HEK293 (cell line): ENCODE data around the gene NXT1.

Experiments
- CTCF ChIA-PET: fragments of 350-600 bp; formaldehyde crosslinking; extraction: SDS; loops from one replicate; lab custom pipeline; 2021; ENCODE audit warnings: antibody characterized with exemption; lab: Yijun Ruan, JAX
- POLR2A ChIA-PET: fragments of 300-600 bp; formaldehyde crosslinking; extraction: SDS; loops from one replicate; lab custom pipeline; 2020; ENCODE audit warnings: antibody characterized with exemption, inconsistent platforms; lab: Yijun Ruan, JAX
- H3K27ac ChIP-seq: fragments of 200-500 bp; sonication (Bioruptor generic); 2 replicates; pipeline ENCODE4 v1.5.1; 2014; ENCODE audit warnings: low read depth, low read length, control low read depth, inconsistent platforms; ENCODE audit errors: extremely low read depth
- H3K36me3 ChIP-seq, 2 experiments: fragments of 200-500 bp in 1 of 2; sonication (Bioruptor generic) in 1 of 2; 1 replicate in 1 of 2; 2 replicates in 1 of 2; pipeline ENCODE4 v1.5.1; 2014 to 2017; ENCODE audit warnings: inconsistent platforms in 2 of 2, low read length in 2 of 2; ENCODE audit not compliant: control insufficient read depth in 2 of 2, insufficient read depth in 1 of 2
- H3K4me1 ChIP-seq: fragments of 200-500 bp; sonication (Bioruptor generic); 2 replicates; pipeline ENCODE4 v1.5.1; 2014; ENCODE audit warnings: mild to moderate bottlenecking, low read length, inconsistent platforms; ENCODE audit not compliant: control insufficient read depth, insufficient read depth
- H3K4me3 ChIP-seq: 2 replicates; pipeline ENCODE4 v1.5.1; 2011; ENCODE audit warnings: low read depth, mild to moderate bottlenecking, control low read depth, low read length, moderate library complexity
- H3K9me3 ChIP-seq: fragments of 200-500 bp; sonication (Bioruptor generic); 2 replicates; pipeline ENCODE4 v1.5.1; 2014; ENCODE audit warnings: low read depth, low read length, inconsistent platforms; ENCODE audit not compliant: control insufficient read depth, insufficient read depth
- GLIS2 ChIP-seq: fragments of 450-650 bp; formaldehyde crosslinking; IDR thresholded peaks from 2 replicates; pipeline ENCODE4 v1.5.1; 2016; ENCODE audit warnings: missing biosample characterization, missing genetic modification characterization
- OSR2 ChIP-seq: fragments of 450-650 bp; formaldehyde crosslinking; IDR thresholded peaks from 2 replicates; pipeline ENCODE4 v1.5.1; 2016; ENCODE audit warnings: missing biosample characterization, missing genetic modification characterization
- PRDM1 ChIP-seq: fragments of 450-650 bp; formaldehyde crosslinking; IDR thresholded peaks from 2 replicates; pipeline ENCODE4; 2016; ENCODE audit warnings: missing biosample characterization, missing genetic modification characterization
- REPIN1 ChIP-seq: fragments of 450-650 bp; formaldehyde crosslinking; IDR thresholded peaks from 2 replicates; pipeline ENCODE4 v1.5.1; 2017; ENCODE audit warnings: missing biosample characterization, missing genetic modification characterization, low read depth
- SCRT2 ChIP-seq: fragments of 450-650 bp; formaldehyde crosslinking; IDR thresholded peaks from 2 replicates; pipeline ENCODE4 v1.5.1; 2016; ENCODE audit warnings: missing biosample characterization, missing genetic modification characterization
- ZBTB17 ChIP-seq: fragments of 450-650 bp; formaldehyde crosslinking; IDR thresholded peaks from 2 replicates; pipeline ENCODE4 v1.5.1; 2016; ENCODE audit warnings: missing biosample characterization, missing genetic modification characterization
- ZIC2 ChIP-seq: fragments of 450-650 bp; formaldehyde crosslinking; IDR thresholded peaks from 2 replicates; pipeline ENCODE4 v1.5.1; 2016; ENCODE audit warnings: missing biosample characterization, missing genetic modification characterization
- ZNF10 ChIP-seq: fragments of 450-650 bp; formaldehyde crosslinking; IDR thresholded peaks from 2 replicates; pipeline ENCODE4 v1.5.1; 2017; ENCODE audit warnings: missing biosample characterization, missing genetic modification characterization
- ZNF184 ChIP-seq: fragments of 450-650 bp; IDR thresholded peaks from 2 replicates; pipeline ENCODE4 v1.5.1; 2018; ENCODE audit warnings: missing biosample characterization, mild to moderate bottlenecking, missing genetic modification characterization
- ZNF211 ChIP-seq: fragments of 450-650 bp; formaldehyde crosslinking; IDR thresholded peaks from 2 replicates; pipeline ENCODE4 v1.5.1; 2016; ENCODE audit warnings: low read depth, missing biosample characterization, missing genetic modification characterization
- ZNF248 ChIP-seq: fragments of 450-650 bp; formaldehyde crosslinking; IDR thresholded peaks from 2 replicates; pipeline ENCODE4 v1.5.1; 2017; ENCODE audit warnings: missing biosample characterization, missing genetic modification characterization
- ZNF366 ChIP-seq: fragments of 450-650 bp; formaldehyde crosslinking; conservative IDR thresholded peaks from 2 replicates; pipeline ENCODE4 v1.5.1; 2016; ENCODE audit warnings: missing biosample characterization, missing genetic modification characterization
- ZNF548 ChIP-seq: fragments of 450-650 bp; formaldehyde crosslinking; IDR thresholded peaks from 2 replicates; pipeline ENCODE4 v1.5.1; 2016; ENCODE audit warnings: missing biosample characterization, missing genetic modification characterization
- ZNF558 ChIP-seq: fragments of 450-650 bp; formaldehyde crosslinking; IDR thresholded peaks from 2 replicates; pipeline ENCODE4 v1.5.1; 2016; ENCODE audit warnings: missing biosample characterization, missing genetic modification characterization
- ZNF571 ChIP-seq: fragments of 450-650 bp; formaldehyde crosslinking; IDR thresholded peaks from 2 replicates; pipeline ENCODE4 v1.5.0; 2017; ENCODE audit warnings: missing biosample characterization, missing genetic modification characterization
- ZNF585B ChIP-seq: fragments of 450-650 bp; formaldehyde crosslinking; IDR thresholded peaks from 2 replicates; pipeline ENCODE4 v1.5.1; 2016; ENCODE audit warnings: missing biosample characterization, missing genetic modification characterization
- ZNF600 ChIP-seq: fragments of 450-650 bp; formaldehyde crosslinking; IDR thresholded peaks from 2 replicates; pipeline ENCODE4 v1.5.1; 2016; ENCODE audit warnings: missing biosample characterization, missing genetic modification characterization
- ZNF785 ChIP-seq: fragments of 450-650 bp; formaldehyde crosslinking; IDR thresholded peaks from 2 replicates; pipeline ENCODE4 v1.5.1; 2016; ENCODE audit warnings: missing biosample characterization, missing genetic modification characterization
- TF ChIP-seq, protein P1 (sequence below): fragments of 450-650 bp; formaldehyde crosslinking; IDR thresholded peaks from 2 replicates; pipeline ENCODE4 v1.5.1; 2017; ENCODE audit warnings: missing biosample characterization, missing genetic modification characterization
- TF ChIP-seq, protein P2 (sequence below): fragments of 450-650 bp; formaldehyde crosslinking; IDR thresholded peaks from 2 replicates; pipeline ENCODE4 v1.5.1; 2016; ENCODE audit warnings: missing biosample characterization, missing genetic modification characterization
- TF ChIP-seq, protein P3 (sequence below): fragments of 450-650 bp; formaldehyde crosslinking; IDR thresholded peaks from 2 replicates; pipeline ENCODE4 v1.5.1; 2017; ENCODE audit warnings: missing biosample characterization, missing genetic modification characterization

NXT1 gene

DNA sequence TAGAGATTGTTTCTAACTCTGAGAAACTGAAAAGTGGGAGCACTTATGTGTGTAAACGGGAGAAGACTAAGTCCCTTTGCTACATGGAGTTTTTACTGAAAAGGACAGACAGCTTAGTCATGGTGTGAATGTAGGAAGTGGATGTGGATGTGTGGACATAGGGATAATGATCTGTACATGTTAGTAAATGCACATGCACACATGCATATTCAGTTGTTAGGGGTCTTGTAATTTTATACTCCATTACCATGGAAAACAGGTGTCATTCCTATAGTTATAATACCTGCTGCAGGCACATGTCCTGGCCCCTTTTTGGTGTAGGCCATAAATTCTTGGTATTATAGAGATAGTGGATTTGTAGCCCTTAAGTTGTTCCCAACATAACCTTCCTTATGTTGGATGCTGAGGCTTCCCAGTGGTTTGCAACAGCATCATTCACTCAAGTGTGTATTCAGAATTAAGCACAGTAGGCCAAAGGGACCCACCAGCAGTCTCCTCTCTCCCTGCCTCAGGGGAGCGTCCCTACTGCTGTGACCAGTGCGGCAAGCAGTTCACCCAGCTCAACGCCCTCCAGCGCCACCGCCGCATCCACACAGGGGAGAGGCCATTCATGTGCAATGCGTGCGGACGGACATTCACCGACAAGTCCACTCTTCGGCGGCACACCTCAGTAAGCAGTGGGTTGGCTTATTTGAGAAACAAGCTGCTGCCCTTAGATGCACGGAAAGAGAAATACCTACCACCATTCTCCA is 18.7 kb downstream of the NXT1 start:
- Histone ChIP-seq H3K9me3 (no peaks in the 10 kb centered on the region), H3K4me1 (peaks cover 2% of the 10 kb centered on the region; the same call in 1 of the 2 replicates), H3K27ac (no peak overlapping the region), H3K4me3 (no peak overlapping the region), H3K36me3 (peaks cover 0 to 96% of the 10 kb centered on the region in 2 experiments)
- CTCF ChIA-PET, result interaction anchor here (0.6 to 1.5 kb wide), 3 partner anchors 77 to 731 kb away, joined by 3 read pairs; no protein-coding TSS in a partner anchor
- no peak for TF ChIP-seq PRDM1
- no peak for TF ChIP-seq ZNF585B
- TF ChIP-seq ZNF785 (tag by site-specific recombination), result no peak
- TF ChIP-seq, protein P1, sequence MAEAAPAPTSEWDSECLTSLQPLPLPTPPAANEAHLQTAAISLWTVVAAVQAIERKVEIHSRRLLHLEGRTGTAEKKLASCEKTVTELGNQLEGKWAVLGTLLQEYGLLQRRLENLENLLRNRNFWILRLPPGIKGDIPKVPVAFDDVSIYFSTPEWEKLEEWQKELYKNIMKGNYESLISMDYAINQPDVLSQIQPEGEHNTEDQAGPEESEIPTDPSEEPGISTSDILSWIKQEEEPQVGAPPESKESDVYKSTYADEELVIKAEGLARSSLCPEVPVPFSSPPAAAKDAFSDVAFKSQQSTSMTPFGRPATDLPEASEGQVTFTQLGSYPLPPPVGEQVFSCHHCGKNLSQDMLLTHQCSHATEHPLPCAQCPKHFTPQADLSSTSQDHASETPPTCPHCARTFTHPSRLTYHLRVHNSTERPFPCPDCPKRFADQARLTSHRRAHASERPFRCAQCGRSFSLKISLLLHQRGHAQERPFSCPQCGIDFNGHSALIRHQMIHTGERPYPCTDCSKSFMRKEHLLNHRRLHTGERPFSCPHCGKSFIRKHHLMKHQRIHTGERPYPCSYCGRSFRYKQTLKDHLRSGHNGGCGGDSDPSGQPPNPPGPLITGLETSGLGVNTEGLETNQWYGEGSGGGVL (tag by site-specific recombination), result no peak
- TF ChIP-seq GLIS2 (tag by site-specific recombination), result no peak
- no peak for TF ChIP-seq ZNF571
- TF ChIP-seq, protein P2, sequence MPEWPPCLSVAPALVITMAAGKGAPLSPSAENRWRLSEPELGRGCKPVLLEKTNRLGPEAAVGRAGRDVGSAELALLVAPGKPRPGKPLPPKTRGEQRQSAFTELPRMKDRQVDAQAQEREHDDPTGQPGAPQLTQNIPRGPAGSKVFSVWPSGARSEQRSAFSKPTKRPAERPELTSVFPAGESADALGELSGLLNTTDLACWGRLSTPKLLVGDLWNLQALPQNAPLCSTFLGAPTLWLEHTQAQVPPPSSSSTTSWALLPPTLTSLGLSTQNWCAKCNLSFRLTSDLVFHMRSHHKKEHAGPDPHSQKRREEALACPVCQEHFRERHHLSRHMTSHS (tag by site-specific recombination), result no peak
- no peak for TF ChIP-seq ZBTB17
- TF ChIP-seq ZNF558 (tag by site-specific recombination), result no peak
- no peak for TF ChIP-seq ZIC2 (tag by site-specific recombination)
- TF ChIP-seq, protein P3, sequence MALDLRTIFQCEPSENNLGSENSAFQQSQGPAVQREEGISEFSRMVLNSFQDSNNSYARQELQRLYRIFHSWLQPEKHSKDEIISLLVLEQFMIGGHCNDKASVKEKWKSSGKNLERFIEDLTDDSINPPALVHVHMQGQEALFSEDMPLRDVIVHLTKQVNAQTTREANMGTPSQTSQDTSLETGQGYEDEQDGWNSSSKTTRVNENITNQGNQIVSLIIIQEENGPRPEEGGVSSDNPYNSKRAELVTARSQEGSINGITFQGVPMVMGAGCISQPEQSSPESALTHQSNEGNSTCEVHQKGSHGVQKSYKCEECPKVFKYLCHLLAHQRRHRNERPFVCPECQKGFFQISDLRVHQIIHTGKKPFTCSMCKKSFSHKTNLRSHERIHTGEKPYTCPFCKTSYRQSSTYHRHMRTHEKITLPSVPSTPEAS (tag by site-specific recombination), result no peak
- no peak for TF ChIP-seq ZNF600 (tag by site-specific recombination)
- no peak for TF ChIP-seq ZNF248 (tag by site-specific recombination)
- TF ChIP-seq ZNF211, result no peak
- no peak for TF ChIP-seq ZNF10 (tag by site-specific recombination)
- no peak for TF ChIP-seq ZNF366 (tag by site-specific recombination)
- no peak for TF ChIP-seq ZNF184
- no peak for TF ChIP-seq OSR2 (tag by site-specific recombination)
- POLR2A ChIA-PET, result no interaction called here

DNA sequence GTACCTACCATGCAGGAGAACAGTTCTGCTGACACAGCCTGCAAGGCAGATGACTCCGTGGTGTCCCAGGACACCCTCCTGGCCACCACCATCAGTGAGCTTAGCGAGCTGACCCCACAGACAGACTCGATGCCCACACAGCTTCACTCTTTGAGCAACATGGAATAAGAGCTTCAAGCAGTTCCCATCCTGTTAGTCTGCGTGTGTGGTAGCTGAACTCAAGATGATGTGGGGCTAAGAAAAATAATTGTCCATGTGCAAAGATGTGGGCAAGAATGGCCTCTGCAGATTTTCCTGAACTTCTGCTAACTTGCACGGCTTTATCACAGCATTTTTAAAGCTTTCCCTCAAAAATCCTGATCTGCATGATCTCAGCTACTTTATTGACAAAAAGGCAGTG is 19.7 kb downstream of the NXT1 start:
- no peak for TF ChIP-seq ZNF548 (tag by site-specific recombination)
- no peak for TF ChIP-seq REPIN1 (tag by site-specific recombination)
- no peak for TF ChIP-seq SCRT2 (tag by site-specific recombination)
- TF ChIP-seq, all 188 proteins: peak for 0
- no peaks in the 10 kb centered on the region for H3K9me3 ChIP-seq
- no peak overlapping the region for H3K27ac ChIP-seq
- ChIA-PET POLR2A (interaction anchor here (0.7 to 0.8 kb wide), 2 partner anchors 10 to 51 kb away, joined by 4 to 5 read pairs; partner anchors contain the start of gene NAPB), CTCF (interaction anchor here (0.6 kb wide), 1 partner anchor 76 kb away, joined by 3 read pairs; no protein-coding TSS in a partner anchor)
- no peak overlapping the region for H3K4me3 ChIP-seq
- peaks cover 2% of the 10 kb centered on the region; the same call in 1 of the 2 replicates for H3K4me1 ChIP-seq
- peaks cover under 1 to 96% of the 10 kb centered on the region in 2 experiments for H3K36me3 ChIP-seq
